NCI-H2227 (cell line): Measurements from ENCODE around the gene TNRC18.
A peak's percentile ranks its signal among the peaks of the same experiment; 100 is the strongest.

Source experiments
- DNase-seq: peaks from one replicate; lab custom pipeline; 2025; ENCODE audit not compliant: unreplicated experiment; lab: John Stamatoyannopoulos, UW

The TNRC18 gene

DNA sequence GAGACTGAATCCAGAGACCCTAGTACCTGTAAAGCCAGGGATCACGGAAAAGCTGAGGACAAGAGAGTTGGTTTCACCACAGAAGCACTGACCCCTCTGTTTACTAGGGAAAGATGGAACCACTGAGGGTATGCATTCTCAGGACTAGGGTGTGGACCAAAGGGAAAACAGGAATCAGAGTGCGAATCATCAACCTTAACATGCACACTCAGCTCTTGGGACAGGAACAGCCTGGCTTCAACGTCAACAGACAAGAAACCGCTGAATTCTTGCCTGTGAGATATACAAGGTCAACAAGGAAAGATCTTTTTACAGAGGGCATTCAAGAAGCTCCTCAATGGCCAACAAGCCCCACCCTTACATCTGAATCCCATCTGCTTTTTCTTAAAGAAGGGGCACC is 14.9 kb downstream of the TNRC18 start:
- DNase-seq, result no peak

DNA sequence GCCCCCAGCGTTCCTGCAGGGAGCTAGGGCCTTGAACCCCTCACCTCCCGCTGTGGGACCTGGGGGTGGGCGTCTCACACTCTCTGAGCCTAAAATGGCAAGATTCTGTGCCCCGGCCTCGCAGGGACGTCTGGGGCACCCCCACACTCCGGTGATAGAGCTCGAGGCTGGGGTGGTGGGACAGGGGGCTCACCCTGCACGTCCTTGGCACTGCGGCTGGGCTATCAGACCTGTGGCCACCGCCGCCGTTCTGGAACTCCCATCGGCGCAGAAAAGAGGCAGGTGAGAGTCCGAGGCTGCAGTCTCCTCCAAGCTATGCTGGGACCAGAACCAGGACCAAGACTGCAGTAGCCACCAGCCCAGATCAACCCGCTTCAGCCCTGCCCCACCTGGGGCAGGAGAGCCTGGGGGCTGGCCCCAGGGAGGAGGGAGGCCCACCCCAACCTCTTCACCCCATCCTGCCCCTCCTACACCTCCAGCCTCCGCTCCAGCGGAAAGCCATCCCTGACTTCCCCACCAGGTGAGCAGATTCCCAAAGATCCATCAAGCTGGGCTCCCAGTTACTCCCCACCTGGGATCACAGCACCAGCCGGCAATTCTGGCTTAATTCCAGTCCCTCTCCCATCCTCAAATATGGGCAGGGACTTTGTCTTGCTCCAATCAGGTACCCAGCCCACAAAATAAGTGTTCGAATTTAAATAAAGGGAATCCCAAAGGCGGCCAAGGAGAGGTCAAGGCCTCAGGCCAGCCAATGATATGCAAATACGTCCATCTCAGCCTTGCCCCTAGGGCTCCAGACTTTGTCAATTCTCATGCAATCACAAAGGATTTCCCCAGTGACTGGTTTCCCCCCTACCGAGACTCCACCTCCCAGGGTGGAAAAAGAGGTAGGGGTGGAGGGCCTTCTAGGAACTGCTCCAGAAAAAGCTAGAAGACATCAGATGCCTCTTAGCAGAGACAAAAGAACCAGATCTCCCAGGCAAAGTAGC is 16.4 kb downstream of the TNRC18 start:
- DNase-seq, result no peak

DNA sequence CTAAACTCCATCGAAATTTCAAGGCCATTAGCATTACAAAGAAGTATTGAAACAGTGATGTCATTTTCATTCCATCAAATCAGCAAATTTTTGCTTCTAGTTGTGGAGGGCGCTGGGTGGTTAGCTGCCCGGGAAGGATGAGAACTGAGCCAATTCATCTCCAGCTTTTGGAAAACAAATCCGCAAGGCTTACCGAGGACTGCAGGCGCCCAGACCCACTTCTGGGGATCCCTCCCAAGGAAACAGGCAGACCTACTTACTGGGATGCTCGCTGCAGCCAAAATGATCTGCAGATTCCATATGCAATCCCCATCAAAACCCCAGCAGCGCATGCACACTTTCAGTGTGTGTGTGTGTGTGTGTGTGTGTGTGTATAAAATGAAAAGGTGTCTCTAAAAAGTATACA is 19.2 kb downstream of the TNRC18 start:
- DNase-seq, result peak; percentile 9

DNA sequence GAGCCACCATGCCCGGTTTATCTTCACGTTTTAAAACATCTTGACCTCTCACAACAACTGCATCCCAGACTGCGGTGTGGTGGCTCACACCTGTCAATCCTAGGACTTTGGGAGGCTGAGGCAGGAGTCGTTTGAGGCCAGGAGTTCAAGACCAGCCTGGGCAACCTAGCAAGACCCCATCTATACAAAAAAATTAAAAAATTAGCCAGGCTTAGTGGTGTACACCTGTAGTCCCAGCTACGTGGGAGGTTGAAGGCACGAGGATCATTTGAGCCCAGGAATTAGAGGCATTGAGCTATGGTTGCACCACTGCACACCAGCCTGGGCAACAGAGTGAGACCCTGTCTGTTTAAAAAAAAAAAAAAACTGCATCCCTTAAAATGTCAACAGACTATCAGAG is 20.2 kb downstream of the TNRC18 start:
- no peak for DNase-seq

DNA sequence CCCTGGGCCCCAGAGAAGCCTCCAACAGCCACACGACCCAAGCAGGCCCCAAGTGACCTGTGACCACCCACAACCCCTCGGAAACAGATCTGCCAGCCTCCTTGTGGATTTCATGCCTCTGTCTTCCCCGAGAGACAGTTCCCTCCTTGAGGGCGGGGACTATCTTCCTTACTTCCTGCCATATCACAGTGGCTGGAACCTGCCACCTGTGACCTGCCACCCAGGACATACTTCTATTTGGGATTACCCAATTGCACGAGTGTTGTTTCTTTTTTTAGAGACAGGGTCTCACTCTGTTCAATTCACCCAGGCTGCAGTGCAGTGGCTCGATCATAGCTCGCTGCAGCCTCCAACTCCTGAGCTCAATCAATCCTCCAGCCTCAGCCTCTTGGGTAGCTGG is 25.9 kb downstream of the TNRC18 start:
- DNase-seq, result no peak

DNA sequence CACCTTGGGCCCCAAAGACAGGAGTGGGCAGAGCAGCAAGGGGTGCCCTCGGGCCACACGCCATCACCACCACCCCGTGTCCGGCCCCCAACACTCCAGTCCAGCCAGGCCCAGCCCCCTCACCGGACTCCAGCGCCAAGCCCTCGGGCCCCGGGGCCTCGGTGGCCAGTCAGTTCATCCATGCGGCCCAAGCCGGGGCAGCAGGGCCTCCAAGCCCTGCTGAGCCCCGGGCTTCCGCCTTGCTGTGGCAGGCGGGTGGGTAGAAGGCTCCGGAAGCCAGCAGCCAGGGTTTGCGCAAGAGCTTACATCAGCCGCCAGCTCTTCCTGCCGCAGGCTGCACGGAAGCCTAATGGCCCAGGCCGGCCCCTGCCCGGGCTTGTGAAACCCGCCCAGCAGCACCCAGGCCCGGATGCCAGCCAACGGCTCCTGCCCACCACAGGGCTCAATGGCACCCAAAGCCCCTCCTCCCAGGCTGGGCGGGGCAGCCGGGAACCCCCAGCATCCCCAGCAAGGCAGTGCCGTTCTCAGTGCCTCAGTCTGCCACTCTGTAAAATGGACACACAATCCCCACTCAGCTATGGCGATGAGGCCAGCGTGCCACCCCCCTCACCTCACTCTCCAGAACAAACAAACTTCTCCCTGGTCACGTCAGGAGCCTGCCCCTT is 26.5 kb downstream of the TNRC18 start:
- no peak for DNase-seq

DNA sequence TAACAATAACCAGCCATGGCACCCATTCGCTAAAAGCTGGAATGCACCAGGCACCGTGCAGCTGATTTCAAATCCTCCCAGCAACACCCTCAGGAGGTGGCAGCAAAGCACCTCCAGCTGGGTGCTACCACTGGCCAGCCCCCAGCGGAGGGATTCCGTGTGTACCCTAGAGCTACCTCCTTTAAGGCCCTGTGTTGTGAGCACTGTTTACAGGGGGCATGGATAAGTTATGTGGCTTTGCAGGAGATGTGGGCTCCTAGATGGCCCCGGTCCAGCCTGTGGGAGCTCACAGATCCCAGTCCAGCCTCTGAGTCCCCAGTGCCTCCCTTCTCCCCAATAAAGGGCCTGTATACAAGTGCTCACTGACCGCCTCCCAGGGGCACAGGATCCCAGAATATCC is 27.1 kb downstream of the TNRC18 start:
- DNase-seq, result no peak

DNA sequence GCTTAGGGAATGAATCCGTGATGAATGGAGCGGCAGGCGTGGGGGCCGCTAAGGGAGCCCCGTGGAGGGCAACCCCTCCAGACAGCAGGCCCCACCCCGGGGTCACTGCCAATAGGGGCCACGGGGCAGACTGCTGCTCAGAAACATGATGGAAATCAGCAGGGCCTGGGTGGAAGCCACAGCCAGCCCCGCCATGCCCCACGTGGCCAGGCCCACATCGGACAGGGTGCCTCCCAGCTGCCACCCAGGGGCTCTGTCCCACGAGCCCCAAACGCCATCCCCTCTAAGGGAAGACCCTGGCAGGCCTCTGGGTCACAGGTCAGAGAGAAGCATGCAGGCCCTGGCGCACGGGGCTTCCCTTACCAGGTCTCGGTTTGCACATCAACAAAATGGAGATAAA is 28.4 kb downstream of the TNRC18 start:
- DNase-seq, result no peak

DNA sequence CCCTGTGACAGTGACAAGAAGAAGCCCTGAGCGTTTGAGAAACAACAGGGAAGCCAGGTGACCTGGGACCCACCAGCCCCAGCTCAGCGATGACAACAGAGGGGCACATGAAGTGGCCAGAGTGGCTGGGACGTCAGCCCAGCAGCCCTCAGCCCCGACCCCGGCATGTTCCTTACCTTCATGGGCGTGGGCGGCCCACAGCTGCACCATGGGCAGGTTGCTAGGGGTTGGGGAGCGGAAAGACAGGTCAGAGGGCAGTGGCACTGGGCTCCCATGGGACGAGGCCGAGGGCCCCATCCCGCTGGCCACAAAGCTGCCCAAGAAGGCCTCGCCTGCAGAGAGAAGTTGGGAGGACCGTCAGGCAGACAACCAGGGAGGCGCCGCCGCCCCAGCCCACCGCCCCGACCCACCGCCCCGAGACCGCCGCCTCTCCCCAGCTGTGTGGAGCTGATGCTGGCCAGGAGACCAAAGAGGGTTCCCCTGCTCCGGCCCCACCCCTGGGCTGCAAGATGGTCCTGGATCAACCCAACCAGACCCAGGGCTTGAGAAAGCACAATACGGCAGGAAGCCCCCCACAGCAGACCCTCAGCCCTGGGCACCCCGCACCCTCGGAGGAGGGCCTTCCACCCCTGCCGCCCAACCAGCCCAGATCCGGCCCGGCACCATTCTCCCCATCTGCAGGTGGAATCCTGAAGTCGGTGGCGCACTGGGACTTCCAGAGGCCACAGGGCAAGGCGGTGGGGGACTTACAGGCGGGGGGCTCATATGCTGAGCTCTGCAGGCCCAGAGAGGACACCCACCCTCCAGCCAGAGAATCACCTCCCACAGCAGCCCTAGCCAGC is 29.1 kb downstream of the TNRC18 start:
- DNase-seq, result no peak

DNA sequence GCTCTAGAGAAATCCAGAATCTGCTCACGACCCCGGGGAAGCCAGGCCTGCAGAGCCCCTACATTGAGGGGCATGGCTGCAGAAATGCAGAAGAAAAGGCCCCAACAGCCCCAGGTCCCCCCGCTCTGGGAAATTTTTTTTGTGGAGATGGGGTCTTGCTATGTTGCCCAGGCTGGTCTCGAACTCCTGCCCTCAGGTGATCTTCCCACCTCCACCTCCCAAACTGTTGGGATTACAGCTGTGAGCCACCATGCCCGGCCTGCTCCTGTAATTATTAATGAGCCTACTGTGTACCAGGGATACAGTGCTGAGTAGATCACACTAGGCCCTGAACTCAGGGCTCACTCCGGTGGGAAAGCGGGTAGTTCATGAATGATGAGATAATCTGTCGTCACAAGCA is 29.9 kb downstream of the TNRC18 start:
- no peak for DNase-seq

DNA sequence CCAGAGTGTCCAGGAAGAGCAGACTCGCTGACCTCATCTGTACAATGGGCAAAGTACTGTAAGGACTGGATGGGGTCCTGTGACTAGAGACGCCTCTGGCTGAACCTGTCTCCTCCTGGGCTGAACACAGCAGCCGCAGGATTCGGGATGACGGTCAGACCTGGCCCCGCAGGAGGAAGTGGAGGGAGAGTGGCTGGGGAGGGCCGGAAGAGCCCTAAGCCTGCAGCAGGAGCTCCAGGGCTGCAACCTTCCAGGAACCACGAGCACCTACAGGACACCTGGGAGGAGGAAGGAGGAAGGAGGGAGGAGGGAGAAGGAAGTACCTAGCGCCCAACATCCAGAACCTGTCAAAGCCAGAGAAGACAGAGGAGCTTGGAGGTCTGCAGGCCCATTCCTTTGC is 30.3 kb downstream of the TNRC18 start:
- no peak for DNase-seq

DNA sequence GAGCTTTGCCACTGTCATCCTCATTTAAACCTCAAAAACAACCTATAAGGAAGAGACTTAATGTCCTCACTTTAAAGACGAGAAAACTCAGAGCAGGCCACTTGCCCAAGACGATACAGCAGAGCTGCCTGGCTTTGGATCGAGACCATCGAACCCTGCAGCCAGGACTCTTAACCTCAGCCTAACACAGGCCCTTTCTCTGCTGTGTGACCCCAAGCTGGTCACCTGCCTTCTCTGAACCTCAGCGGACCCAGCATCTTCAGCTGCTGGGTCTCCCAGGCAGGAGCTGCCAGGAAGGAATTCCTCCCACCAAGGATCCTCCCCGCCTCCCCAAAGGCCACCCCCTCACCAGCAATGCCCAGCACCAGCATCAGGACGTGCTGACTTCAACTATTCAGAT is 32.7 kb downstream of the TNRC18 start:
- no peak for DNase-seq

DNA sequence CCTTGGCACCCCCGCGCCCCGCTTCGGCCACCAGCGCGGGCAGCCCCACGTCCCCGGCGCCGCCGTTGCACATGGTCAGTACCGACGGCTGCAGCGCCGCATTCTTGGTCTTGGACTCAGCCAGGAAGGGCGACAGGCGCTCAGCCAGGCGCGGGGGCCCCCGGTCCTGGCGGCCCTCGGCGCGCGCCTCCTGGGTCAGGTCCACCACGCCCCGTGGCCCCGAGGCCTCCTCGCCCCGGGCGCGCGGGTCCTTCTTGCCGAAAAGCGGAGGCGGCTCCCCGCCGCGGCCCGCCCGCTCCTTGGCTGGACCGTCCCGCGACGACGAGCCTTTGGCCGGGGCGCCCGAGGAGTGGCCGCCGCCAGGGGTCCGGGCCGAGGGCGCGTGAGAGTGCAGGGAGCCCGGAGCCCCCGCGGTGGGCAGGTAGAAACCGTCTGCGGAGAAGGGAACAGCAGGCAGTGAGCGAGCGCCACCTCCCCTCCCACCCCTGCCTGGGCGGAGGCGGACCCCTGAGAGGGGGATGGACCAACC is 34.7 kb downstream of the TNRC18 start:
- no peak for DNase-seq

DNA sequence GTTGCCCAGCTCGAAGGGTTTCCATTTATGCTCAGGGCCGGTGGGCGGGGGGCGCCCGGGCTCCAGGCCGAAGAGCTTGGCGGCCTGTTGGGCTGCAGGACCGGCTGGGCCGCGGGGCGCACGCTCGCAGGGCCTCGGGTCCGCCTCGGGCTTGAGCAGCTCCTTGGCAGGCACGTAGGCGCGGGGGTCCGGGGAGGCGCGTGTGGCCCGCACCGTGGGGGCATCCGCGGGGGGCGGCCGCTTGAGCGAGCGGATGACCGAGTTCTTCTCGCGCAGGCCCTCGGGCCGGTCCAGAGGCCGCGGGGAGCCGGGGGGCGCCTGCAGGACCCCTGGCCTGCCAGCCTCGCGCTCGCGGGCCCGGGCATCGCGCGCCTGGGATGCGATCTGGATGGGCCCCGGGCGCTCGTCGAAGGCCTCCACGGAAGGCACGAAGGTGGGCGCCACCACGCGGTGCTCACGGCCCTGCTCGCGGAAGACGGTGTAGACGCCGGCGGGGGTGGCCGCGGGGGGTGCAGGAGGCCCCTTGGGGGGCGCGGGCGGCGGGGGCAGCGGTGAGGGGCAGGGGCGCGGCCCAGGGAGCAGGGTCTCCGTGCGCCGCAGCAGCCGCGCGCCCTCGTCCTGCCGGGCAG is 35.2 kb downstream of the TNRC18 start:
- DNase-seq, result no peak

DNA sequence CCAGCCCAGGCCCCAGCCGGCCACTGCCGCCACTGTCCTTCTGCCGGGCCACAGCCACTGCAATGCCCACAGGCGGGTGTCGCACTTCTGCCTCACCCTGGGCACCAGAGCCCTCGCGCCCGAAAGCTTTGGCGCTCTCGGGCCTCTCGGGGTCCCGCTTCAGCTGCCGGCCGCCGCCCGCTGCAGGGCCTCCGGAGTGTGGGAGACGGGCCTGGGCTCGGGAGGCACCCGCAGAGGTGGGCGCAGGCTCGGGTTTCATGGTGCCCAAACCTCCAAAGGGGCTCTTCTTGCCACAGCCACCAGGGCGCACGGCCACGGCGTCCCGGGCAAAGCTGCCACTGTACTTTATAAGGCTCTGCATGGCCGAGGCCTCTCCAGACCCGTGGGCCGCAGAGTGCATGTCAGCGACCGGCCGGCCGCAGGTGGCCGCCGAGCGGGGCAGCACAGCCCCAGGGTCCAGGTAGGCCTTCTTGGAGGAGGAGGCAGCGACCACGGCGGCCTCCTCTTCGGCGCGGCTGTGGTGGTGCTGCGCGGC is 35.9 kb downstream of the TNRC18 start:
- no peak for DNase-seq

DNA sequence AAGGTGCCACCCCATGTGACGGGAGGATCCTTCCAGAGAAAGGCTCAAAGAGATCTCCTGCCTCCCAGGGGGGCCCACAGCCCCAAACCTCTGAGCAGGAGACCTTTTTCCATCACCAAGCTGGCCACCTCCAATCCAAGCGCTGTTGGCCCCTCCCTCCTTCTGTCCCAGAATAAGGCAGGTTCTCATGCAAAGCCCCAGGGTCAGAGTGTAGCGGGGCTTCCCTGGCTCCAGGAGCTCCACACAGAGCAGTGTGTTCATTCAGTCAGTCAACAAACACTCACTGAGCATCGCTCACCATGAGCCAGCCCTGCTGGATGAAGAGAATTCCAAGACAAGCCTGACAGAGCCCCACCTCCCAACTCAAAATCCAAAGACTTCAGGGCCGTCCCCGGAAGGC is 39.0 kb downstream of the TNRC18 start:
- DNase-seq, result no peak

DNA sequence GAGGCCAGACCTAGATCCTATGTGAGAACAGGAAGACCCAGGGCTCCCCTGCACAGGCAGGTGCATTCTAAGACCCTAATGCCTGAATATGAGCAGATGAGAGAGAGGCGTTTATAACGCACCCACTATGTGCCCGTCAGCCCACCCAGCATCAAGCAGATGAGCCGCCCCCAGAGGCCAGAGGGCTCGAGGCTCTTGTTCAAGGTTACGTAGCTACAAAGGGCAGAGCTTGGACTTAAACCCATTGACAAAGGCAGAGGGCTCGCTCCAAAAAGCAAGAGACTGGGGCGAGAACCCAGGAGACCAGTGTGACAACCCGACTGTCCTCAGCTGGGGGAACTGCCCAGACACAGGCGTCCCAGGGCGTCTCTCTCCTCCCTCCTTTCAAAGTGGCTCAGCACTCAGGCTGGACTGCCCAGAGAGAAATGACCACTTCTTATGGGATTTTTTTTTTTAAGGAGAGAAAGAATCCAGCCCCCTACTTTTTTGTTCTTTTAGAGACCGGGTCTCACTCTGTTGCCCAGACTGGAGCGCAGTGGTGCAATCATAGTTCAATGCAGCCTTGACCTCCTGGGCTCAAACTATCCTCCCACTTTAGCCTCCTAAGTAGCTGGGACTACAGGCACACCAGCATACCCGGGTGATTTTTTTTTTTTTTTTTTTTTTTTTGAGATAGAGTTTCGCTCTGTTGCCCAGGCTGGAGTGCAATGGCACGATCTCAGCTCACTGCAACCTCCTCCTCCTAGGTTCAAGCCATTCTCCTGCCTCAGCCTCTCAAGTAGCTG is 40.1 kb downstream of the TNRC18 start:
- no peak for DNase-seq

DNA sequence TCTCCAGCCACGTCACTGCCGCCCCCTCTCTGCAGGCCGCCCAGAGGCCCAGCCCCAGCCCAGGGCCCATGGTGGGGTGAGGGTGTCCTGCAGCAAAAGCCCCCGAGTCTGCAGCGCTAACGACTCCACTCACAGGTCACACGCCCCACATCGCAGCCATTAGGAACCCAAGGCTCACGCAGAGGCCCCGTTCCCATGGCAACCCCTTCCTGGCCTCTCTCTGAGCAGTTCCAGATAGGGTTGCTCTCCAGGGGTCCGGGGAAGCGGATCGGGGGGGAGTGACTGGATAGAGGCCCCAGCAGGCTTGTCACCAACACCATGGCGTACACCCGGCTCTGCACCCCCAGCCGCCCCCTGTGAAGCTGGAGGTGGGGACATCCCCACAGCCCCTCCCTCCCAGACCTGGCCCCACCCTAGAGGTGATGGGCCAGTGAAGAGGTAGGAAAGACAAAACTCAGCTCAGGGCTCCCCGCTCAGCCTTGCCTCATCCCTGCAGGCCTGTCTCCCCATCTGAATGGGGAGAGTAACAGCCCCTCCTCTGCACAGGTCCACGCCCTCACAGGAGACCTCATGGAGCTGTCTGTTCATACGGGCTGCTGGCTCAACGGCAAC is 41.2 kb downstream of the TNRC18 start:
- DNase-seq, result peak; percentile 90

DNA sequence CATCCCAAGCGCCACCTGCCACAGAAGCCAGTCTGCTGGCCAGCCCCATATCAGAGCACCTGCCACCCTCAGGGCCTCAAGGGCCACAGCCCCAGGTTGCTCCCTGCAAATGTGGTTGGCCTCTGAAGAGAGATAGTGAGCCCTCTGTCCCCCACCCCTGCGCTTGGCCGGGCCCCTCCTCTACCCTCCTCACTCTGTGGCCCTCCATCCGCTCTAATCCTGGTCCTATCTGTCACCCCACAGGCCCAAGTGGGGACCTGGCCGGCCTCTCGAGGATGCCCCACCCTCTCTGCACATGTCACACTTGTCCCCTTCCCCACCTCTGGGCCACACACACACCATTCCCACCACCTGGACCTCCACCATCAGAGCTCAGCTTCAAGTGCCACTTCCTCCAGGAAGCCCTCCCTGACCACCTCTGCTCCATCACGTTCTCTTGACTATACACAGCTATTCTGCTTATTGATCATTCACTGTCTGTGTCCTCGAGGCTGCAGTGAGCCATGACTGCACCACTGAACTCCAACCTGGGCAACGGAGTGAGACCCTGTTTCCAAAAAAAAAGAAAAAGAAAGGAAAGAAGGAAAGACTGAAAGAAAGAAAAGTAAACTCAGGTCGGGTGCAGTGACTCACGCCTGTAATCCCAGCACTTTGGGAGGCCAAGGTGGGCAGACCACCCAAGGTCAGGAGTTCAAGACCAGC is 42.4 kb downstream of the TNRC18 start:
- DNase-seq, result no peak
